GM19324 (cell line): ENCODE measurements around the gene MAGI3.
"Not testable (repeated sequence)": the region's sequence is repeated elsewhere in the genome, so short reads cannot be mapped to it uniquely, and the experiment has no call there.

ENCODE experiments used
- ATAC-seq: cut with Tn5 transposase; IDR thresholded peaks from one replicate; pipeline ENCODE4 v1.9.1; 2021; ENCODE audit warnings: mild to moderate bottlenecking, moderate library complexity; ENCODE audit not compliant: unreplicated experiment, low FRiP score

MAGI3 gene

GRCh38 chr1:113508364-113509164, 118.2 kb downstream of the MAGI3 start:
- no peak for ATAC-seq

- ATAC-seq, result not testable (repeated sequence)
Measured at GRCh38 chr1:113509766-113510165, 119.5 kb downstream of the MAGI3 start.

GRCh38 chr1:113511269-113511668, 121.0 kb downstream of the MAGI3 start:
- ATAC-seq, result no peak

GRCh38 chr1:113515498-113515897, 125.2 kb downstream of the MAGI3 start:
- ATAC-seq, result no peak

GRCh38 chr1:113517346-113517745, 127.0 kb downstream of the MAGI3 start:
- no peak for ATAC-seq

- ATAC-seq, result no peak
Measured at GRCh38 chr1:113517983-113518382, 127.7 kb downstream of the MAGI3 start.

GRCh38 chr1:113519556-113519955, 129.2 kb downstream of the MAGI3 start:
- no peak for ATAC-seq

GRCh38 chr1:113530021-113530420, 139.7 kb downstream of the MAGI3 start:
- ATAC-seq, result no peak

GRCh38 chr1:113531321-113531720, 141.0 kb downstream of the MAGI3 start:
- ATAC-seq, result no peak

- ATAC-seq, result no peak
Measured at GRCh38 chr1:113533061-113533460, 142.7 kb downstream of the MAGI3 start.

GRCh38 chr1:113534130-113534817, 144.0 kb downstream of the MAGI3 start:
- ATAC-seq, result no peak

- no peak for ATAC-seq
Measured at GRCh38 chr1:113534875-113535274, 144.6 kb downstream of the MAGI3 start.

GRCh38 chr1:113536182-113536780, 146.0 kb downstream of the MAGI3 start:
- ATAC-seq, result no peak

- ATAC-seq, result no peak
Measured at GRCh38 chr1:113538225-113538624, 147.9 kb downstream of the MAGI3 start.

- ATAC-seq, result no peak
Measured at GRCh38 chr1:113540335-113540734, 150.0 kb downstream of the MAGI3 start.

- no peak for ATAC-seq
Measured at GRCh38 chr1:113541106-113541505, 150.8 kb downstream of the MAGI3 start.

- ATAC-seq, result no peak
Measured at GRCh38 chr1:113542221-113542701, 151.9 kb downstream of the MAGI3 start.

GRCh38 chr1:113543110-113543509, 152.8 kb downstream of the MAGI3 start:
- no peak for ATAC-seq

GRCh38 chr1:113545210-113545609, 154.9 kb downstream of the MAGI3 start:
- ATAC-seq, result no peak

- no peak for ATAC-seq
Measured at GRCh38 chr1:113545626-113546025, 155.3 kb downstream of the MAGI3 start.

- no peak for ATAC-seq
Measured at GRCh38 chr1:113551728-113552127, 161.4 kb downstream of the MAGI3 start.
